ENCODE data around the gene KCNG2.

KCNG2 gene

DNA sequence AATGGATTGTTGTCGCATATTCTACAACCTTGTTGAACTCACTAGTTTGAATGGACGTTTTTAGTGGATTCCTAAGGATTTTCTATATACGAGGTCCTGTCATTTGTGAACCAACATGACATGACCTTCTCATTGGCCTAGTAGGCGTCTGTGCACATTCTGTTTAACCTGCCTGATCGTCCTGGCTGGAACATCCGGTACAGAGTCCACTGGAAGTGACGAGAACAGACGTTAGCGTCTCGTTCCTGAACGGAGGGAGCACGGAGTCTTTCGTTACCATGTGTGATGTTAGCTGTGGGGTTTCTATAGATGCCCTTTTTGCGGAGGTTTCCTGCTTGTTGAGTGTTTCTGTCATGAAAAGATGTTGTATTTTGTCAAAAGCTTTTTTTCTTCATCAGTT, 91.8 kb downstream of the KCNG2 start:
- no peak for DNase-seq

DNA sequence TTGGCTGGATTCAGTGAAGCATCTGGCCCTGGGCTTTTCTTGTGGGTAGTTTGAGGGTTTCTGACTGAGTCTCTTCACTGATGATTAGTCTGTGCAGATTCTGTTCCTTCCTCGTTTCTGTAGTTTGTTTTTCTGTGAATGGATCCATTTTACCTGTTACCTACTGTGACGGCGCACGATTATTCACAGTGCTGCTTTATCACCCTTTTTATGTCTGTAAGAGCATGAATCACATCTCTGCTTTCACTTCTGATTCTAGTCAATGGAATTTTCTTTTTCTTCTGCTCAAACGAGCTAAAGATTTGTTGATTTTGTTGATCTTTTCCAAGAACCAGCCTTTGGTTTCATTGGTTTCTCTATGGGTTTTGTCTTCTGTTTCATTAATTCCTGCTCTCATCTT, 92.9 kb downstream of the KCNG2 start:
- DNase-seq = no peak

DNA sequence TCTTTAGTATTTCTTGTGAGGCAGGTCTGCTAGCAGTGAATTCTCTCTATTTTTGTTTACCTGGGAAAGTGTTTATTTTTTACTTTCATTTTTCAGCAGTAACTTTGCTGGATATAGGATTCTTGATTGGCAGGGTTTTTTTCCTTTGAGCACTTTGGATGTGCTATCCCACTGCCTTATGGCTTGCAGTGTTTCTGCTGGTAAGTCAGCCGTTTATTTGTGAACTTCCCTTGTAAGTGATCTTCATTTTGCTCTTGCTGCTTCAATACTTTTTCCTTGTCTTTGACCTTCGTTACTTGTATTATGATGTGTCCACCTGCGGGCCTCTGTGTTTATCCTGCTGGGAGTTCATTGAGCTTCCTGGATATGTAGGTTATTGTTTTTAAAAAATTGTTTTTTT, 99.0 kb downstream of the KCNG2 start:
- no peak for DNase-seq

- DNase-seq = no peak
These were observed 100.3 kb downstream of the KCNG2 start for GRCh38 chr18:79897940-79898625.

- DNase-seq = no peak
These were observed 101.3 kb downstream of the KCNG2 start for GRCh38 chr18:79898952-79899608.

GRCh38 chr18:79899609-79900445, 102.1 kb downstream of the KCNG2 start:
- no peak for DNase-seq

DNA sequence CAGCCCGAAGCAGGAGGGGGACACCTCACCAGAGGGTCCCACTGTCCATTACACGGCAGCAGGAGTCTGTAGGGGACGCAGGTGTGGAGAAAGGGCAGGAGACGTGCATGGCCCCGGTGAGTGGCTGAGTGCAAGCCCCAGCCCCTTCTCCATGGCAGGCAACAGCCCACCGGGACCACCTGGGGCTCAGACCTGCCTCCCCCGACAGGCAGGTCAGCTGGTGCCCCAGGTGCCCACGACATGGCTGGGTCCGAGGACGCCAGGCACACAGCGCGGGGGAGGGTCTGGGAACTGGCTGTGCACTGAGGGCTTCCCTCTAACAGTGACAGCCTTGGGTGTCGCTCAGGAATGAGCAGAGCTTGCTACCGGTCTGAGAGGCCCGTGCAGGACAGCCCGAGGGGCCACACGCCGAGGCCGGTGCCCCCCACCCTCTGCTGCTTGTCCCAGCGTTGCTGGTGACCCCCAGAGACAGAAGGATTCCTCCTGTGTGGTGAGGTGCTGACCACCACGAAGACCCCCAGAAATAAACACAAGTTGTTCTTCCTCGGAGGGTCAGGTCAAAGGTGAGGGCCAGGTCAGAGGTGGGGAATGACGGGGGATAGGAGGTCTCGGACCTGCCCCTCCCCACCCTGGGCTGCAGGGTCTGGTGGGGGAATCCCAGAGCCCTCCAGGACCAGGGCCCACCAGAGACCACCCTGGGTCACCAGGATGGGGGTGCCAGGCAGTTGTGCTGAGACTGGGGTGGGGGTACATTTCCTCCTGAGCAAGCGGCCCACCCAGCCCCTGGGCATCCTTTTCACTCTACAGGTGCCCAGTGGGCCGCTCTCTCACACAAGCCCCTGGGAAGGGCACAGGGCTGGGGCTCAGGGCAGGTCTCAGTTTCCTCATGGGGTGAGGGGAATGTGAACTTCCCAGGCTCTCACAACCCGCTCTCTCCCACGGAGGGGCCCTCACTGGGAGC, 103.2 kb downstream of the KCNG2 start:
- no peak for DNase-seq

GRCh38 chr18:79901665-79902064, 103.9 kb downstream of the KCNG2 start:
- DNase-seq = no peak

GRCh38 chr18:79902075-79902474, 104.3 kb downstream of the KCNG2 start:
- DNase-seq = no peak

- no peak for DNase-seq
These were observed 104.9 kb downstream of the KCNG2 start for GRCh38 chr18:79902640-79903039.

DNA sequence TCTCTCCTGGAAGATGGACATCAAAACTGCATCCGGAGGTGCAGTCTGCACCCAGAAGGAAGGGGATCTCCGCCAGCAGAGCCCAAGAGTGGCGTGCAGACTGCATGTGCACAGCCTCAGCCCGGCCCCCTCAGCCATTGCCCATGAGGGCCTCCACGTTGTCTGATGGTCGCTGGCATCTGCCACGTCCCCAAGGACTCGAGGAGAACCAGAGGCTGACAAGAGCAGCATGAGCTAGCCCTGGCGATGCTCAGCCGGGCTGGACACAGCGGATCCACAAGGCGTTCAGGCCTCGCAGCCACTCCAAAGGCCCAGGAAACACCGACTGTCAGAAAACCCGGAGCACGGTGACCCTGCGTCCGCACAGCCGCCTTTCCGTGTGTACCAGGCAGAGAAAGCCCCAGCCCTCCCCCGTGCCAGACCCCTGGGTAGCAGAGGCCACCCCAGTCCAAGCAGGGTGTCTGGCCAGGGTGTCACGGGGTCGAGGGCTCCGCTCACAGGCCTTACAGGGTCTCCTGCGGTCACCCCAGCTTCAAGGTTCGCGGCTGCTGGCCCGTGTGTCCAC, 105.4 kb downstream of the KCNG2 start:
- DNase-seq = no peak

DNA sequence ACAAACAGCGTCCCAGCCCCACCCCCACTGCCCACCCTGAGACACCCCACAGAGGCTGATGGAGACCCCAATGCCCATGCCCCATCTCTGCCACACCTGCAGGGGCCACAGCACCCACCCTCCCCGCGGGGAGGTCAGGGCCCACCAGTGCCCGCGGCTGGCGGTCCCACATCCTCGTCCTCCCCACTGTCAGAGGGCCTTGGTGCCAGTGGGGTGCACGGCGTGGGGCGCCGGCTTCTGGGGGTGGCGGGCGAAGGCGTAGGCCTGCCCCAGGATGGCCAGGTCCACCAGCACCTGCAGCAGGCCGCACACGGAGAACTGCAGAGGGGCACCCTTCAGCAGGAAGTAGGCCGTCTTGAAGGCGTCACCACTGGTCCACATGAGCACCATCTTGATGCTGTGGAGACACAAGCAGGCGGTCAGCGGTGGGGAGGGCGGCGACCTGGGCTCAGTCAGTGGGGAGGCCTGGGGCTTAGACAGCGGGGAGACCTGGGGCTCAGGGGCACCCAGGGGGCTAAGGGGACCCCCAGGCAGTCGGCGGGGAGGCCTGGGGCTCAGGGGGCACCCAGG, 106.1 kb downstream of the KCNG2 start:
- no peak for DNase-seq

GRCh38 chr18:79904357-79905147, 106.8 kb downstream of the KCNG2 start:
- DNase-seq = no peak

DNA sequence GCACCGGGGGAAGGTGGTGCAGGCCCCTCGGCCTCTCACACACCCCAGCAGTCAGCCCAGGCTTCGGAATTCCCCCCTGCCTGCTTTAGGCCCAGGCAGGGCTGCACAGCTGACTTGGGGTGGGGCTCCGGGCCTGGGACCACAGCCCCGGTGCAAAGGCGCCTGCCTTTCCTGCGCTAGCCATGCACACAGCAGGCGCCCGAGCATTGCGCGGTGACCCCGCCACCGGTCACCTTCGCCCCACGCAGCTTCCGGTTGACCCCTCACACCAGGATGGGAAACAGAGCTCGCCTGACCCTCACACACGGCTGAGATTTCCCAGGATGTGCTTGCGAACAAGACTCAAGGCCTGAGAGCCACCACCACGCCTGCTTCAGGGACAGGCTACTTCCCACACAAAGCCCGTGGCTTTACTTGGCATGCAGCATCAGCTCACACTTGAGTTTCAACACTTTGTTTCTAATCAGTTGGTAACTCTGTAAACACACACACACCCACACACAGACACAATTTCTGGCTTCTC, 107.7 kb downstream of the KCNG2 start:
- DNase-seq = no peak

- DNase-seq = no peak
These were observed 108.3 kb downstream of the KCNG2 start for GRCh38 chr18:79905993-79906392.

DNA sequence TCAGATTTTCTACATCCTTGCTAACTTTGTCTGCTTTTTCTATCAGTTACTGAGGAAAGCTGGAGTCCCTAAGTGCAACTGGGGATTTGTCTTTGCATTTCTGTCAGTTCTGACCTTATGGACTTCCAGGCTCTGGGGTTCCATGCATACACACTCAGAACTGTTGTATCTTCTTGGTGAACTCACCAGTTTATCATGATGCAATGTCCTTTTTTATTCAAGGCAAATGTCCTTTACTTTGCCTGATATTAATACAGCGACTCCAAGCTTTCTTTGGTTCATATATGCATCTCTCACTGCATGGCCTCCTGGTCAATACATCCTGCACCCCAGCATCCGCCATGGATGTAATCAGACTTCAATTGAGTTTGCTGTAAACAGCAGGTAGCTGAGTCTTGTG, 109.0 kb downstream of the KCNG2 start:
- no peak for DNase-seq

GRCh38 chr18:79910563-79911343, 113.0 kb downstream of the KCNG2 start:
- DNase-seq = no peak

- DNase-seq = no peak
These were observed 113.9 kb downstream of the KCNG2 start for GRCh38 chr18:79911344-79912270.

Measured in COR-L47 (cell line).